HUES48 (cell line): Measurements from ENCODE around the gene STUB1.

Experiments
- H3K27ac ChIP-seq: one replicate; pipeline ENCODE4 v1.7.0; 2013; ENCODE audit warnings: low read depth, low read length, inconsistent platforms
- H3K27me3 ChIP-seq: 2 replicates; pipeline ENCODE4 v1.6.1; 2013; ENCODE audit warnings: mild to moderate bottlenecking, low read length; ENCODE audit not compliant: control insufficient read depth, insufficient read depth
- H3K36me3 ChIP-seq: 2 replicates; pipeline ENCODE4 v1.6.1; 2013; ENCODE audit warnings: low read length; ENCODE audit not compliant: control insufficient read depth, insufficient read depth
- H3K4me1 ChIP-seq: 2 replicates; pipeline ENCODE4 v1.6.1; 2013; ENCODE audit warnings: mild to moderate bottlenecking, low read length; ENCODE audit not compliant: control insufficient read depth, insufficient read depth
- H3K4me3 ChIP-seq: 2 replicates; pipeline ENCODE4 v1.5.1; 2013; ENCODE audit warnings: mild to moderate bottlenecking, low read depth, low read length
- H3K9ac ChIP-seq: 2 replicates; pipeline ENCODE4 v1.6.1; 2013; ENCODE audit warnings: mild to moderate bottlenecking, low read depth, low read length, moderate library complexity
- H3K9me3 ChIP-seq: 2 replicates; pipeline ENCODE4 v1.6.1; 2013; ENCODE audit warnings: low read length; ENCODE audit not compliant: control insufficient read depth, insufficient read depth

STUB1 gene

GRCh38 chr16:658679-659571 lies 21.3 kb upstream of the STUB1 start:
- no peaks in the 10 kb centered on the region for H3K9me3 ChIP-seq
- no peak overlapping the region for H3K4me3 ChIP-seq
- peaks cover 37% of the 10 kb centered on the region for H3K36me3 ChIP-seq
- no peaks in the 10 kb centered on the region for H3K4me1 ChIP-seq
- H3K9ac ChIP-seq = no peak overlapping the region
- H3K27me3 ChIP-seq = no peaks in the 10 kb centered on the region
- H3K27ac ChIP-seq = no peak overlapping the region

- Histone ChIP-seq H3K4me3 (no peak overlapping the region), H3K27me3 (no peaks in the 10 kb centered on the region), H3K4me1 (no peaks in the 10 kb centered on the region), H3K27ac (no peak overlapping the region), H3K9me3 (no peaks in the 10 kb centered on the region), H3K36me3 (peaks cover 35% of the 10 kb centered on the region), H3K9ac (no peak overlapping the region)
These were observed 20.6 kb upstream of the STUB1 start for GRCh38 chr16:659618-660017.

DNA sequence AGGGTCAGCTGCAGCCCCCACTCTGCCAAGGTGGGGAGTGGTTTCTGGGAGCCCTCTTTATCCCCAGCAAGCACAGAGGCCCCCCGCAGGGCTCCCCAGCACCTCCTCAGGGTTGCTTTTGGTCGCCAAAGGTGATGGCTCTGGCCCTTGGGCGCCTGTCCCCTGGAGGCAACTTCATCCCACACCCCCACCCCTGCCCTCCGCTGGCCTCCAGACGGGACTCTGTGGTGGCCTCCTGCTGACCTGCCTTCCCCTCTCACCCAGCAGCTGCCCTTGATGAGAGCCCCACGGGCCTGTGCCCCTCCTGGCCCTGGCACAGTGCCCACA lies 20.1 kb upstream of the STUB1 start:
- no peak overlapping the region for H3K9ac ChIP-seq
- H3K27ac ChIP-seq = no peak overlapping the region

GRCh38 chr16:660459-661183 lies 19.6 kb upstream of the STUB1 start:
- Histone ChIP-seq H3K27ac (no peak overlapping the region), H3K9me3 (no peaks in the 10 kb centered on the region), H3K4me1 (no peaks in the 10 kb centered on the region), H3K36me3 (peaks cover 30% of the 10 kb centered on the region), H3K4me3 (no peak overlapping the region), H3K27me3 (no peaks in the 10 kb centered on the region), H3K9ac (no peak overlapping the region)

More for the DNA sequence above, 20.1 kb upstream of the STUB1 start:
- Histone ChIP-seq H3K4me1 (no peaks in the 10 kb centered on the region), H3K27me3 (no peaks in the 10 kb centered on the region), H3K4me3 (no peak overlapping the region), H3K36me3 (peaks cover 35% of the 10 kb centered on the region), H3K9me3 (no peaks in the 10 kb centered on the region)

DNA sequence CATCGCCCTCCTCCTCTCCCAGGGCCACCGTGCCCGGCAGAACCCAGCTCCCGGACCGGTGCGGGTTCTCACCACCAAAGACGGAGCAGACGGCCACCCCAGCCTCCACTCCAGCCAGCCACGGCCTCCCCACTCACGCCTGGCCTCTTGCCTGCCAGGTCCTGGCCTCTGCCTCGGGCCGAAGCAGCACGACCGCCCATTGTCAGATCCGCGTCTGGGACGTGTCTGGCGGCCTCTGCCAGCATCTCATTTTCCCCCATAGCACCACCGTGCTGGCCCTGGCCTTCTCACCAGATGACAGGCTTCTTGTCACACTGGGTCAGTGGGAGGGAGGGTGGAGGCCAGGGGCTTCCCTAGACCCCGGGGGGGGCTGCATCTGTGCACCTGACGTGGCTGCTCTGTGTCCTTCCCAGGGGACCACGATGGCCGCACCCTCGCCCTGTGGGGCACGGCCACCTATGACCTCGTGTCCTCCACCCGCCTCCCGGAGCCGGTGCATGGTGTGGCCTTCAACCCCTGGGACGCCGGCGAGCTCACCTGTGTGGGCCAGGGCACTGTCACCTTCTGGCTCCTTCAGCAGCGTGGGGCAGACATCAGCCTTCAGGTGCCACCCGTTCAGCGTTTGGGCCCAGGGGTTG lies 18.9 kb upstream of the STUB1 start:
- H3K9ac ChIP-seq = no peak overlapping the region
- H3K9me3 ChIP-seq = no peaks in the 10 kb centered on the region
- H3K4me1 ChIP-seq = no peaks in the 10 kb centered on the region
- no peak overlapping the region for H3K27ac ChIP-seq
- H3K4me3 ChIP-seq = no peak overlapping the region
- H3K36me3 ChIP-seq = peaks cover 28% of the 10 kb centered on the region
- no peaks in the 10 kb centered on the region for H3K27me3 ChIP-seq

DNA sequence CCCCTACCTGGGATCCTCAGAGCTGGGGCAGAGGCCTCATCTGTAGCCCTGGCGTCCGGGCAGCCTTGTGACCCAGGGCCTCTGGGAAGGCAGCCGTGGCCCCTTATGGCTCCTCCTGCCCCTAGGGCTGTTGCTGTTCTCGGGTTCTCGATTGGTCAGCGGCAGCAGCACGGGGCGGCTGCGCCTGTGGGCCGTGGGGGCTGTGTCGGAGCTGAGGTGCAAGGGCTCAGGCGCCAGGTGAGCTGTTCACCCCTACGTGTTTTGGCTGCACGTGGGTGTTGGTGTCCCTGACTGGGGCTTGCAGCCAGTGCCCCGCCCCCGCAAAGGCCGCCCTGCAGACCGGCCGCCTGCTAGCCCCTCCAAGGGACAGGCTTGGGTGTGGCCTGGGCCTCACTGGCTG lies 18.1 kb upstream of the STUB1 start:
- H3K4me1 ChIP-seq = no peaks in the 10 kb centered on the region
- no peak overlapping the region for H3K27ac ChIP-seq
- H3K36me3 ChIP-seq = peaks cover 30% of the 10 kb centered on the region
- H3K27me3 ChIP-seq = no peaks in the 10 kb centered on the region
- H3K9ac ChIP-seq = no peak overlapping the region
- no peak overlapping the region for H3K4me3 ChIP-seq
- no peaks in the 10 kb centered on the region for H3K9me3 ChIP-seq

- Histone ChIP-seq H3K36me3 (peaks cover 26% of the 10 kb centered on the region; the same call in 1 of the 2 replicates), H3K9ac (no peak overlapping the region), H3K27me3 (no peaks in the 10 kb centered on the region), H3K4me1 (0 out of 2 replicates have a peak, but pooled peaks cover 2% of the 10 kb centered on the region), H3K9me3 (no peaks in the 10 kb centered on the region), H3K27ac (no peak overlapping the region), H3K4me3 (no peak overlapping the region)
These were observed 17.6 kb upstream of the STUB1 start for GRCh38 chr16:662597-662996.

- H3K9ac ChIP-seq = no peak overlapping the region
These were observed 13.6 kb upstream of the STUB1 start for GRCh38 chr16:666572-666971.

GRCh38 chr16:667113-667779 lies 13.0 kb upstream of the STUB1 start:
- Histone ChIP-seq H3K27me3 (no peaks in the 10 kb centered on the region), H3K36me3 (peaks cover 42% of the 10 kb centered on the region), H3K9me3 (no peaks in the 10 kb centered on the region), H3K9ac (0 out of 2 replicates have a peak overlapping the region, but pooled peaks have one; percentile 1), H3K4me1 (0 out of 2 replicates have a peak, but pooled peaks cover 3% of the 10 kb centered on the region), H3K4me3 (no peak overlapping the region; the same call in 1 of the 2 replicates), H3K27ac (peak overlapping the region; percentile 32)

More at GRCh38 chr16:666572-666971, 13.6 kb upstream of the STUB1 start:
- Histone ChIP-seq H3K27ac (no peak overlapping the region), H3K4me3 (no peak overlapping the region), H3K27me3 (no peaks in the 10 kb centered on the region), H3K9me3 (no peaks in the 10 kb centered on the region), H3K36me3 (peaks cover 36% of the 10 kb centered on the region), H3K4me1 (0 out of 2 replicates have a peak, but pooled peaks cover 3% of the 10 kb centered on the region)

GRCh38 chr16:667780-668518 lies 12.3 kb upstream of the STUB1 start, which contains the start of gene RHOT2:
RHOT2 (plus strand) TSS chr16:668132; CDS start chr16:668200, 68 bp downstream.
- peaks cover 43% of the 10 kb centered on the region for H3K36me3 ChIP-seq
- peak within 1 kb of the TSS; percentile 51; the same call in 1 of the 2 replicates for H3K9ac ChIP-seq
- no peaks in the 10 kb centered on the region for H3K27me3 ChIP-seq
- 0 out of 2 replicates have a peak, but pooled peaks cover 3% of the 10 kb centered on the region for H3K4me1 ChIP-seq
- H3K4me3 ChIP-seq = peak within 1 kb of the TSS; percentile 87
- H3K27ac ChIP-seq = peak within 1 kb of the TSS; percentile 42
- H3K9me3 ChIP-seq = no peaks in the 10 kb centered on the region
